Esophagus muscularis mucosa (tissue), 4 donors: ENCODE data around the gene SPPL2B.

Source experiments
- CTCF ChIP-seq, 3 experiments: fragments of 200-600 bp in 2 of 3; fragments of 450-650 bp in 1 of 3; sonication (generic) in 2 of 3; IDR thresholded peaks; one replicate each; pipeline ENCODE4 v1.5.1; 2017 to 2019; ENCODE audit warnings: antibody characterized with exemption in 3 of 3, mild to moderate bottlenecking in 2 of 3, moderate library complexity in 1 of 3
- EP300 ChIP-seq: sonication (generic); formaldehyde crosslinking; IDR thresholded peaks from one replicate; pipeline ENCODE4 v1.6.1; 2017; ENCODE audit warnings: antibody characterized with exemption
- POLR2A ChIP-seq: fragments of 450-650 bp; IDR thresholded peaks from one replicate; pipeline ENCODE4 v1.6.1; 2017; ENCODE audit warnings: antibody characterized with exemption, moderate library complexity, mild to moderate bottlenecking, low read depth

- TF ChIP-seq POLR2A (no peak), CTCF (IDR thresholded peaks at IDR 0.05) (no peak), EP300 (no peak)
Measured at GRCh38 chr19:2354670-2355069, 26.2 kb downstream of the SPPL2B start.
